Measurements from ENCODE around the gene MED28. TPM values are rescaled to one million over a fixed set of nuclear protein-coding genes. Genes with fewer than 3 reads are reported as not detected.
A peak's percentile ranks its signal among the peaks of the same experiment; 100 is the strongest.

Gene MED28
- total RNA-seq, 1 donor from 2014 or later = 23.4 TPM

- intact Hi-C loops (cut with micrococcal nuclease) = no loop called here
- ATAC-seq = no peak
- DNase-seq = no peak
Measured at GRCh38 chr4:17605236-17605635, 9.2 kb upstream of the MED28 start.

DNA sequence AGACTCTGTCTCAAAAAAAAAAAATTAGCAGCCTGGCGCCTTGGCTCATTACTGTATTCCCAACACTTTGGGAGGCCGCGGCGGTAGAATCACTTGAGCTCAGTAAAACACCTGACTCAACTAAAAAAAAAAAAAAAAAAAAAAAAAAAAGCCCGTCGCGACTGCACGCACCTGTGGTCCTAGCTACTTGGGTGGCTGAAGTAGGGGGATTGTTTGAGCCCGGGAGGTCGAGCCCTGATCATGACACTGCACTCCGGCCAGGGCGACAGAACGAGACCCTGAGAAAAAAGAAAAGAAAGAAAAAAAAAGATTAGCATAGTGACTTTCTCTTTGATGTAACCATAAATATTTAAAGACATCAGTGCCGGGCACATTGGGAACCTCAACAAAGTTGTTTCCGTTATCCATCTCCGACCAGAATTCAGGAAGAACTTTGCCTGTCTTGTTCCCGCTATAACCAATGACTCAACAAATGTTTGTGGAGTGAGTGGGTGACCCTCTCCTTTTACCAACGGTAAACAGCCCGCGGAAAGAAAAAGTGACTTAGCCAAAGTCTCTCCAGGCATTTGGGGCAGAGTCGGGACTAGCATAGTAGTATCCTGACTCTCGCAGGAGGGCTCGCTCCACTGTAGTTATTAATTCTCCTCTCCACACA, 553 bp upstream of the MED28 start:
- DNase-seq (no peak), ATAC-seq (peak; percentile 77)
- intact Hi-C loops (cut with micrococcal nuclease) = no loop called here

- no peak for DNase-seq
- intact Hi-C loops (cut with micrococcal nuclease) = no loop called here
- no peak for ATAC-seq
Measured at GRCh38 chr4:17616283-17616682, 1.8 kb downstream of the MED28 start.

DNA sequence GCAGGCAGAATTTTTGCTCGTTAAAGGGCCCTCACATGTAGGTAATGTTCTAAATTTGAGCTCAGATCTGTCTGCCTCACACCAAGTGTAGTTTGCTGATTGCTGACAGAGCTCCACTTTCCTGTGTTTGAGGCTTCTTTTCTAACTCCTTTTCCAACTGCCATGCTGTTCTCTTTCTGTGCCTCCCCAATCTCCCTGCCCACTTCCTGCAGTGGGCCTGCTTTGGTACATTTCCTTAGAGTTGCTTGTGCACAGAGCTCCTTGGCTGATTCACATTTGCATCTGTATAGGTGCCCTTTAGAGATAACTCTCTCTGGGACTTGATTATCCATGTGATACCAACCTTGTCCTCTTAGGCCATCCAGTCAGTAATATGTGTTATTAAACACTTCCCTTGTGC, 4.5 kb downstream of the MED28 start:
- ATAC-seq (no peak), DNase-seq (no peak)
- intact Hi-C loops (cut with micrococcal nuclease) = no loop called here

DNA sequence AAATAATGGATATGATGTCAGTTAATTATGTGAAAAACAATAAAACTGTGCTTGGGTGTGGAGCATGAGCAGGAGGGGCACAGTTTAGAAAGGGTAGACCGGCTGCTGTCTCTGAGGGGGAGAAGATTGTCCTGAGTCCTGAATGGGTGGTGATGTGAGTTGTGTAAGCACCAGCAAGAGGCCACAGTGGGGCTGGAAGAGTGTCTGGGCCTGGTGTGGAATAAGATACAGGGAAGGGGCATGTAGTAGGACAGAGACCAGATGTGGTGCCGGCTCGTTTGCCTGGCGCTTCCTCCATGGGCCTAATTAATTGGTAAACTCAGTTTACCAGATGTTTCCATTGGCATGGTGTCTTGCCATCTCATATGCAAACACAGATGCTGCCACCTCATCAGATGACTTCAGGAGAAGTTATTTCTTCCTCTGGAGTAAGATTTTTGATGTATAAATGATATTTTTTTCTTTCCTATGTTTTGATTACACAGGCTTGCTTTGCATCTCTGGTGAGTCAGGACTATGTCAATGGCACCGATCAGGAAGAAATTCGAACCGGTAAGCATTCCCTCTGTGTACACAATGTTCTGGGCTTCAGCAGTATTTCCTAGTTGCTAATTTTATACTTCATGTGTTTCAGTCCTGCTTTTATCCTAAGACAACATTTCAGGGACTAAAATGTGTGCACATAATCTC, 5.1 kb downstream of the MED28 start:
- intact Hi-C loops (cut with micrococcal nuclease) = no loop called here
- ATAC-seq (peak; percentile 57), DNase-seq (no peak)

- DNase-seq = no peak
- intact Hi-C loops (cut with micrococcal nuclease) = no loop called here
- no peak for ATAC-seq
Measured at GRCh38 chr4:17623451-17624001, 9.1 kb downstream of the MED28 start.

DNA sequence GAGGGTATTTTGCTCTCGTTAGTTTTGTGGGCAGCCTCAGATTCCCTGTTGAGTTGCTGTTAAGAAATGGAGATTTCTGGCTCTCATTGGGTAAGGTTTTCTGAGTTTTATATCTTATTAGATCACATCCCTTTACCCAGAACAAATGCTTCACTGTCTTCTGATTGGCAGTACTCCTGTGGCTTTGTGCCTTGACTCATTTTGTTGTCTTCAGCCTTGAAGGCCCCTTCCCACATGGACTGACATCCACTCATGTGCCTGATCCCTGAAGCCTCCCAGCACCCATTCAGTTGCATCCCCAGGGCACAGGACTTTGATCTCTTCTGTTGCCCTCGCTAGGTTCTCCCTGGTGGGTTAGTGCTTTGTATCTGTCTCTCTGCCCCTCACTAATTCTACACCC, 10.4 kb downstream of the MED28 start:
- DNase-seq (no peak), ATAC-seq (no peak)
- intact Hi-C loops (cut with micrococcal nuclease) = no loop called here

DNA sequence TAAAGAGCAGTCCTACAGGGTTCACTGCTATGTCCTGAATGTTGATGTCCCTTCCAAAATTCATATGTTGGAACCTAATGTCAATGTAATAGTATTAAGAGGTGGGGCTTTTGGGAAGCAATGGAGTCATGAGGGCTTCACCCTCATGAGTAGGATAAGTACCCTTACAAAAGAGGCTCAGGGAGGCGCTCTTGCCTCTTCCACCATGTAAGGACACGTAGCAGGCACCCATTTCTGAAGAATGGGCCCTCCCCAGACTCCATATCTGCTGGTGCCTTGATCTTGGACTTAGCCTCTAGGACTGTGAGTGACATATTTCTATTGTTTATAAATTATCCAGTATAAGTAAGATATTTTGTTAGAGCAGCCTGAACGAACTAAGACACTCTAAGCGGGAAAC, 15.8 kb downstream of the MED28 start:
- intact Hi-C loops (cut with micrococcal nuclease) = no loop called here
- ATAC-seq (no peak), DNase-seq (no peak)

DNA sequence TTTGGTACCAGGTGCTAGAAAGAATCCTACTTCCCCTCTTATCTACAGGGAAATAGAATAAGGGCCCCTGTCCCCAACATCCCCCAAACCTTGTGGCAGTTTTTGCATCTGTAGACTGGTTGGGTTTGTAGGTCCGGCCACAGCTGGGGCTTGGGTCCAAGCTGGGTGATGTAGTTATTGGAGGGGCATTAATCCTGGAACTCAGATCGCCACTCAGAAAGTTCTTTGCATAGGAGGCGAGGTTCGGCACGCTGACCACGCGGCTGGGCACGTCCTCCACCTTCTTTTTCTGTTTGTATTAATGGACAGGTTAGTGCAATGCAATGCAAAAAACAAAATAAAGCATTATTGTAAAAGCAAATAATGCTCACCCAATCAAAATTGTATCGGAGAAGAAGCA, 19.2 kb downstream of the MED28 start:
- no peak for DNase-seq
- no peak for ATAC-seq
- intact Hi-C loops (cut with micrococcal nuclease) = no loop called here

GRCh38 chr4:17635056-17635455, 20.6 kb downstream of the MED28 start:
- intact Hi-C loops (cut with micrococcal nuclease) = loop anchor here (5.0 kb wide), 1 partner anchor 88 kb away; no protein-coding TSS in a partner anchor
- ATAC-seq = no peak
- no peak for DNase-seq

- intact Hi-C loops (cut with micrococcal nuclease) = loop anchor here (5.0 kb wide), 1 partner anchor 89 kb away; no protein-coding TSS in a partner anchor
- DNase-seq (no peak), ATAC-seq (peak; percentile 17)
Measured at GRCh38 chr4:17636341-17636695, 21.9 kb downstream of the MED28 start.

DNA sequence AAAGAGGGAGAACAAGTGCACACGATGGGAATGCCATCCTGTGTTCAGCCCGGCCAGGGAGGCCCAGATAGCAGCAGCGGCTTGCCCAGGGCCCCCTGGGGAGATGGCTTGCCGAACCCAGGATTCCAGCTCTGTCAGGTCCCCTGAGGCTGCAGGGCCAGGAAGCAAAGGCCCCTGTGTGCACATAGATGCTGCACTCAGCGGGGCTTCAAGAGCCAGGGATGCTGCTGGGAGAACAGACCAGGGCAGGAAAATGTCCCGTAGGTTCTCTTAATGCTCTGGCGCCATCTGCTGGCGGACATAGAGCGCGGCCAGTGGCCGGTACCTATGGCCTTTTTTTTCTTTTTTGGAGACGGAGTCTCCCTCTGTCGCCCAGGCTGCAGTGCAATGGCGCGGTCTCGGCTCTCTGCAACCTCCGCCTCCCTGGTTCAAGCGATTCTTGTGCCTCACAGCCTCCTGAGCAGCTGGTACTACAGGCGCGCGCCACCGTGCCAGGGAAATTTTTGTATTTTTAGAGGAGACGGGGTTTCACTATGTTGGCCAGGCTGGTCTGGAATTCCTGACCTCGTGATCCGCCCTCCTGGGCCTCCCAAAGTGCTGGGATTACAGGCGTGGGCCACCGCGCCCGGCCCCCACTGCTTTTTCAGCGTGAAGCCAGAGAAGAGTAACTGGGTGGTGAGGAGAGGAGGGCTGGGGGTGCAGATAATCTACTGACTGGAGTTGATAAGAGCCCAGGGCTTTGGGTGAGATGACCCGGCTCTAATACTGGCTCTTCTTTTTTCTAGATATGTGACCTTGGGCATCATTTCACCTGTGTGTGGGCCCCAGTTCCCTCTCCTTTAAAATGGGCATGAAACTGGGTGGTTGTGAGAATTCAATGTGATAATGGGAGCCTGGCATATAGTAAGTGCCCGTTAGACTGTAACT, 22.5 kb downstream of the MED28 start:
- ATAC-seq (peak; percentile 90), DNase-seq (peak; percentile 86)
- intact Hi-C loops (cut with micrococcal nuclease) = loop anchor here (5.0 kb wide), 1 partner anchor 90 kb away; no protein-coding TSS in a partner anchor

DNA sequence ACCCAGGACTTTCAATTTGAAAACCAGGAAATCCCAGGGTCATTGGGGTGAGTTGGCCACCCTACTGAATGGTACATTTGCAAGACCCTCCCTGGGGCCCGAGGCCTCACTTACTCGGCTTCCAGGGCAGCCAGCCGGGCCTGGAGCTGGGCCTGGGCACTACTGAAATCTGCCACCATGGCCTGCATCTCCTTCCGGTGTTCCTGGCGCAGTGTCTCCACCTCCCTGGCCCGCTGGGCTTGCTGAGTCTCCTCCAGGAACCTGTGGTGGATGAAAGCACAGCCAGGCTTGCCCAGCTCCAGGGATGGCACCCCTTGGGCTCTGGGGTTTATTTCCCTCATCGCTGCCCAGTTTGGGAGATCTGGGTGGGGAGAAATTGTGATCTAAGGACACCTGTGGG, 24.7 kb downstream of the MED28 start:
- no peak for ATAC-seq
- intact Hi-C loops (cut with micrococcal nuclease) = loop anchor here (5.0 kb wide), 1 partner anchor 92 kb away; no protein-coding TSS in a partner anchor
- DNase-seq = no peak

DNA sequence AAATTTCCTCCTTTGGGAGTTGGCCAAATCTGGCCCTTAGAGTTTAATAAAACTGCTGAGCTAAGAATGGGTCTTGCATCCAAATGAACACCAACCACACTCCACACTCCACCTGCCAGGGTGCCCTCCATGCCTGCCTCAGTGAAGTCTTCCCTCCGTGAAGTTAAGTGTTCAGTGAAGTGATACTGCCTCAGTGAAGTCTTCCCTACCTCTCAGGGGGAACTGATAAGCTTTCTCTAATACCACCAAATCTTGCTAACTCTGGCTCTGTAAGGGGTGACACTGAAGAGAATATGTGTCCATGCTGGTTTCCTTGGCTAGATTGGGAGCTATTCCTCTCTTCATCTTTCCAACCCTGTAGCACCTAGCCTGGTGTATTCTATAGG, 27.9 kb downstream of the MED28 start:
- DNase-seq = no peak
- intact Hi-C loops (cut with micrococcal nuclease) = no loop called here
- ATAC-seq = no peak

- DNase-seq (no peak), ATAC-seq (no peak)
- intact Hi-C loops (cut with micrococcal nuclease) = no loop called here
Measured at GRCh38 chr4:17646693-17647092, 32.3 kb downstream of the MED28 start.

- intact Hi-C loops (cut with micrococcal nuclease) = no loop called here
- ATAC-seq (no peak), DNase-seq (no peak)
Measured at GRCh38 chr4:17647176-17647806, 32.9 kb downstream of the MED28 start.

- intact Hi-C loops (cut with micrococcal nuclease) = no loop called here
- DNase-seq (no peak), ATAC-seq (no peak)
Measured at GRCh38 chr4:17647927-17648326, 33.5 kb downstream of the MED28 start.

GRCh38 chr4:17650406-17650805, 36.0 kb downstream of the MED28 start:
- no peak for ATAC-seq
- DNase-seq = no peak
- intact Hi-C loops (cut with micrococcal nuclease) = no loop called here

DNA sequence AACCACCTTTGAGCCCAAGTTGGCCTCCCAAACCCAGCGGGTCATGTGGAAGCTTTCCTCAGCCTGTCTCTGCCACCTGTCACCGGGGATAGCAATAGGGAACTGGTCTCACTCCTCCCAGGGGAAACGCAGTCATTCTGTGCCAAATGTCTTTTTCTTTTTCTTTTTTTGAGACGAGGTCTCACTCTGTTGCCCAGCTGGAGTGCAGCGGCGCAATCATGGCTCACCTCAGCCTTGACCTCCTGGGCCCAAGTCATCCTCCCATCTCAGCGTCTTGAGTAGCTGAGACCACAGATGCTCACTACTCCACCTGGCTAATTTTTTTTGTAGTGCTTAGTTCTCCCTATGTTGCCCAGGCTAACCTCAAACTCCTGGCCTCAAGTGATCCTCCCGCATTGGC, 40.3 kb downstream of the MED28 start:
- DNase-seq = no peak
- intact Hi-C loops (cut with micrococcal nuclease) = no loop called here
- no peak for ATAC-seq
